Jurkat, Clone E6-1 (cell line): ENCODE results near the gene ZNF644.
A peak's percentile ranks its signal among the peaks of the same experiment; 100 is the strongest.

Experiments used
- DNase-seq: peaks from one replicate; pipeline ENCODE4 v3.0.0-alpha.2; 2011; ENCODE audit warnings: low read depth, low spot score
- H3K4me3 ChIP-seq: 2 replicates; pipeline ENCODE4 v1.5.1; 2011; ENCODE audit warnings: mild to moderate bottlenecking, low read length, control low read depth, moderate library complexity

The ZNF644 gene

DNA sequence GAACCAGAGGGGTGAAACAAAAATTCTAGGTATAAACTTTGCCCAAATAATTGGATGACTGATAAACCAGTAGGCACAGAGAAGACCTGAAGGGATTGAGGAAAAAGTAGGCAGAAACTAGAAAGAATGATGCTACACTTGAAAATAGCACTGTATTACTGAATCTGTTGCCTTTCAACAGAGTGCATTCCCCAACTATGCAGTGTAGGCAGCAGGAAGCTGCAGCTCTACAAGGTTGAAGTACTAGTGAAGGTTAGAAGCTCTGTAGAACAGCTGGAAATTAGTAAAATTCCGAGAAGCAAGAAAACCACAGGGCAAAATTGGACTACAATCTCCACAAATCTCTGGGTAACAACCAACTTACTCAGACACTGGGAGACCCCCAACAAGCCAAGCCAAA is 27.4 kb downstream of the ZNF644 start:
- no peak overlapping the region for H3K4me3 ChIP-seq
- no peak for DNase-seq

DNA sequence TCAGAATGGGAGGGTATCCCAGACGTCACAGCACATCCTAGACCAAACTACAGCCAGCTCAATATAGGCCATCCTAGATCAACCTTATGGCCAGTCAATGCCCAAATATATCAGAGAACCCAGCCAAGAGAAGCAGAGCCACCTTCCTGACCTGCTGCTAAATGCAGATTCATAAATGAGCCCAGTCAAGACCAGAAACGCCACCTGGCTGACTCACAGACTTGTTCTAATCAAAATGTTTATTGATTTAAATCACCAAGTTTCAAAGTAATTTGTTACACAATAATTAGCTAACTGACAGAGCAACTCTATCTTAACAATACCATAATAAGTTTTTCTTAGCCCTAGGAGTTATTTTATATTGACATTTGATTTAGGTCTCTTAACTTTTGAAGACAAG is 28.6 kb downstream of the ZNF644 start:
- DNase-seq, result no peak
- H3K4me3 ChIP-seq, result no peak overlapping the region

DNA sequence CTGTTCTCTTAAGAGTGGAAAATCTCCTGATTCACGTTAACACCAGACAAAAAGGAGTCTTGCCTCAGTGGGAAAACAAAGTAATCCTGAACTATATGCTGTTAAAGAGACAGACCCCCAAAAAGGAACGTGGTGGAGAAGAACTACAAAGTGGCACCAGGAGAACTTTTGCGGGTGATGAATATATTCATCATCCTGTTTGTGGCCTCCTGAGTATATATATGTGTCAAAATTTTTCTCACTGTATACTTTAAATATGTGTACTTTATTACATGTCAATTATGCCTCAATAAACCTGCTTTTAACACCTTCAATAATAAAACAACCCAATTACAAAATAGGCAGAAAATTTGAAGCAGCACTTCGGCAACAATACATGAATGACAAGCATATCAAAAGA is 31.1 kb downstream of the ZNF644 start:
- no peak for DNase-seq
- no peak overlapping the region for H3K4me3 ChIP-seq

DNA sequence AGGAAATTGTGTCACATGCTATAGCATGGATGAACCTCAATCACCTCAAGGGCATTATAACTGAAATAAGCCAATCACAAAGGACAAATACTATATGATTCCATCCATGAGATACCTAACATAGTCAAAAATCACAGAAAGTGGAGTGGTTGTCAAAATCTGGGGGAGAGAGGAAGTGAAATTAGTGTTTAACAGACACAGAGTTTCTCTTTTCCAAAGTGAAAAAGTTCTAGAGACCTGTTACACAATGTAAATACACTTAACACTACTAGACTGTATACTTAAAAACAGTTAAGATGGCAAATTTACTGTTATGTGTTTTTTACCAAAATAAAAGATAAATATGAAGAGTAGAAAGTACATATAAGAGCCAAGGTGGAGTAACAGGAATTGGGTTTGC is 31.8 kb downstream of the ZNF644 start:
- H3K4me3 ChIP-seq, result no peak overlapping the region
- DNase-seq, result no peak

DNA sequence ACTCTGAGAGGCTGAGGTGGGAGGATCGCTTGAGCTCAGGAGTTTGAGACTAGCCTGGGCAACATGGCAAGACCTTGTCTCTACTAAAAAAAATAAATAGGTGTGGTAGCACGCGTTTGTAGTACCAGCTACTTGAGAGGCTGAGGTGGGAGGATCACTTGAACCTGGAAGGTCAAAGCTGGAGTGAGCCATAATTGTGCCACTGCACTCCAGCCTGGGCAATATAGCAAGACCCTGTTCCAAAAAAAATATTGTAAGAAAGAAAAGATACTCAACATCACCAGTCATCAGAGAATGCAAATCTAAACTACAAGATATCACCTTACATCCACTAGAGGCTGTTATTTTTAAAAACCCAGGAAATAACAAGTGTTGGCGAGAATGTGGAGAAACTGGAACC is 32.5 kb downstream of the ZNF644 start:
- no peak for DNase-seq
- no peak overlapping the region for H3K4me3 ChIP-seq

DNA sequence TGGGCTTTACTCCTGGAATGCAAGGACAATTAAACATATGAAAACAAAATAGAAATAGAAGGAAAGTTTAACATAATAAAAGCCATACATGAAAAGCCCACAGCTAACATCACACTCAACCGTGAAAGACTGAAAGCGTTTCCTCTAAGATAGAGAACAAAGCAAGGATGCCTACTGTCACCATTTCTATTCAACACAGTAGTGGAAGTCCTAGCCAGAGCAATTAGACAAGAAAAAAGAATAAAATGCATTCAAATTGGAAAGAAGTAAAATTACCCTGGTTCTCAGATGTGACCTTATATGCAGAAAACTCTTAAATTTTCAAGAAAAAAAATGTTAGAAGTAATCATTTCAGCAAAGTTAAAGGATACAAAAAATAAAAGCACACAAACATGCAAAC is 34.0 kb downstream of the ZNF644 start:
- H3K4me3 ChIP-seq, result no peak overlapping the region
- no peak for DNase-seq

DNA sequence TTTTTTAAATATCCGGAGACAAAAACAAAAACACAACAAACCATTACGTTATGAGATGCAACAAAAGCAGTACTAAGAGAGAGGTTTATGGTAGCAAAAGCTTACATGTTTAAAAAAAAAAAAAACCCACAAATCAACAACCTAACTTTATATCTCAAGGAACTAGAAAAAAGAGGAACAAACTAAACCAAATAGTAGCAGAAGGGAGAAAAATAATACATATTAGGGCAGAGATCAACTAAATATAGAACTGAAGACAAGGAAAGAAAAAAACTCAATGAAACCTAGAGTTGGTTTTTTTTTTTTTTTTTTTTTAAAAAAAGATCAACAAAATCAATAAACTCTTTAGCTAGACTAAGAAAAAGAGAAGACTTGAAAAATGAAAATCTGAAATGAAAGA is 34.9 kb downstream of the ZNF644 start:
- DNase-seq, result no peak
- H3K4me3 ChIP-seq, result no peak overlapping the region

DNA sequence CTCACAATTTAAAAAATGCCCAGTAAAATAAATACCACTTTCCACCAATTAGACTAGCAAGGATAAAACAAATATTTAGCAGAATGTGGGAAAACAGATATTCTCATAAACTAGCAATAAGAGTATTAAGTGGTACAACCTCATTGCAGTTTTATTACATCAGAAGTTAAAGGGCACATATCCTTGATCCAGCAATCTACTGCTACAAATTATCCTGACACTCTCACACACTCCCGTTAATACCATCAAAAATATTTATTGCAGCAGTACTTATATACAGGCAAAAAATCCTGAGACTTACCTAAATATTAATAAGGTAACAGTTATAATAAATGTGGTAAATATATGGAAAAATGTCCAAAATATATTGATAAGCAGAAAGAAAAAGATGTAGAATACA is 44.3 kb downstream of the ZNF644 start:
- H3K4me3 ChIP-seq, result no peak overlapping the region
- DNase-seq, result no peak

DNA sequence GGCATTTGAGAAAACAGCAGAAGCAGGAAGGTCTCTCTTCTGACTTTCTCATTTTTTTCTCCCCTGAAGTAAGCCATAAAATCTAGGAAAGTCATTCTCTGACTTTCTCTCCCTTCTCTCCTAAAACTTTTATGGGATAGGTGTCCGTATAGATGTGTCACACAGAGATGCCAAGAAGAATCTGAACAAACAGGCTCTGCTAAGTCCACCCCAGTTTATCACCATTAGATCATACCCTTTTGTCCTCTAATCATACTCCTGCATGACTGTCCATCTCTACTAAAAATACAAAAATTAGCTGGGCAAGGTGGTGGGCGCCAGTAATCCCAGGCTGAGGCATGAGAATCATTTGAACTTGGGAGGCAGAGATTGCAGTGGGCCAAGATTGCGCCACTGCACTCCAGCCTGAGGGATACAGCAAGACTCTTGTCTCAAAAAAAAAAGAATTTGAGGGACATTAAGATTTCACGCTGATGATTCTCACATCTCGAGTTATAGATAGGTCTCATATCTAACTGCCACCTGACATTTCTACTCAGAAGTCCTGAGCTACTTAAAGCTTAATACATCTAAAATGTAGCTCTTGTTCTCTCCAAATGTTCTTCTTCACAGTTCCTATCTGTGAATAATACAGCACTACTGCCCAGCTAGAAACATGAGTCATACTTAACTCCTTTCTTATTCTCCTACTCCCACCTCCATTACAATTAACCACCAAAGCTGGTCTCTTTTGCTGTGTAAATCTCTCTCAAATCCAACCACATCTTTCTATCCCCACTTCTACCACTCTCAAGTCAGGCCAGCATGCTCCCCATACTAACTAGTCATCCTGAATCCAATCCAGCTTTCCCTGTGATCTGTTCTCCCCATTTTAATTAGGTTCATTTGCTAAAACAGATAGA is 47.7 kb downstream of the ZNF644 start:
- DNase-seq, result no peak
- no peak overlapping the region for H3K4me3 ChIP-seq

DNA sequence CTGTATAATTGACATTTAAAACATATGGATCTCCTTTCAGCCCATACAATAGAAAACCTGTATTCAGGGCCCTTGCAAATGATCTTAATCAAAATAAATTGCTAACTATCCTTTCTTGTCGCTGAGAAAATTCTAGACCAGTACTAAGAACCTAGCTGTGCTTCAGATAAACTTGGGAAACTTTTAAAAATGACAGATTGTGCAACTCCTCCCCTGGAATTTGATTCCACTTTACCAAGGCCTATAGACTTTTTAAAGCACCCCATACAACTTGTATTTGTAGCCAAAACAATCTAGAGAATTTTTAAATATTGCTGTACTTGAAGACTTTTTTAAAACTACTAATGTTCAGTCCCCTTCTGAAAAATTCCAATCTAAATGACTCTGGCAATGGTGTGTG is 51.6 kb downstream of the ZNF644 start:
- DNase-seq, result no peak
- H3K4me3 ChIP-seq, result no peak overlapping the region

DNA sequence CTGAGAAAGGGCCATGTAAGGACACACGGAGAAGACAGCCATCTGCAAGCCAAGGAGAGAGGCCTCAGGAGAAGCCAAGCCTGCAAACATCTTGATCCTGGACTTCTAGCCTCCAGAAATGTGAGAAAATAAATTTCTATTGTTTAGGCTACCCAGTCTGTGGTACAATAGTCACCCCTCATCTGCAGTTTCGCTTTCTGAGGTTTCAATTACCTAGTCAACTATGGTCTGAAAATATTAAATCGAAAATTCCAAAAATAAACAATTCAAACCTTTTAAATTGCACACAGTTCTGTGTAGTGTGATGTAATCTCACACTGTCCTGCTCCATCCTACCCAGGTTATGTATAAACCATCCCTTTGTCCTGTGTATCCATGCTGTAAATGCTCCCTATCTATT is 52.6 kb downstream of the ZNF644 start:
- no peak overlapping the region for H3K4me3 ChIP-seq
- DNase-seq, result no peak

DNA sequence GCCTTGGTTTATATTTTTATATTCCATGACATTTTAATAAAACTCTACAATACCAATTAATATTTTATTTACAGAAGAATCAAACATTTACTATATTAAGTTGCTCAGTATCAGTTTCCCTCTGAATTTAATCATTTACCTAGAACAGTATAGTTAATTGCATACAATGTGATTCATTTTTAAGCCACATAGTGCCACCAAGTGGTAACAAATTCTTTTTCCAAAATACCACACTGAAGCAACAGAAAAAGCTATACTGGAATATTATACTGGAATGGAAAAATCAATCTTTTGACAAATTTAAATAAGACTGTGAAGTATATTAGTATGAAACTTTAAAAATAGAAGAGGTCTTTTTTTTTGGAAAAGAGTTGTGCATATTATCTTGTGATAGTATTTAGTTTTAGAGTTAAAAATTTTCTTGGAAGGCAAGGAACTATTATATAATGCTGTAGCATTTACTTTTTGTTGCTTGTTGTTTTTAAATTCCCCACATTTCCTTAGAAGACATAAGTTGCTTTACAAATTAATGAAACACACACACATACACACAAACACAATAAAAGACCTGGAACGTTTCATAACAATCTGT is 57.3 kb downstream of the ZNF644 start:
- DNase-seq, result peak; percentile 28
- no peak overlapping the region for H3K4me3 ChIP-seq

DNA sequence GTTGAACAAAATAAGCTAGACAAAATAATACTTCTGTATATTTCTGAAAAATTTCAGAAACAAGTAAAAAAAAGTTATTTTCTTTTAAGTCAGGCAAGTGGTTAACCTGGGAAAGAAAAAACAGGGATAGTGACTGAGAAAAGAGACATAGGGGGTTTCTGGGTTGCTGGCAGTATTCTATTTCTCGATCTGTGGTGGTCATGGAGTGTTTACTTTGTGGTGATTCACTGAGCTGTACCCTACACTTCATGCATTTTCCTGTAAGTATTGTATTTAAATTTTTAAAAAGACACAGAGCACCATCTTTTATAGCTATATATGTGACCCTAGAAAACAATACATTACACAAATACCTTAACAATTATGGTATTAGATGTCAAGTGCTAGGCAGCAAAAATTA is 58.2 kb downstream of the ZNF644 start:
- no peak for DNase-seq
- H3K4me3 ChIP-seq, result no peak overlapping the region

DNA sequence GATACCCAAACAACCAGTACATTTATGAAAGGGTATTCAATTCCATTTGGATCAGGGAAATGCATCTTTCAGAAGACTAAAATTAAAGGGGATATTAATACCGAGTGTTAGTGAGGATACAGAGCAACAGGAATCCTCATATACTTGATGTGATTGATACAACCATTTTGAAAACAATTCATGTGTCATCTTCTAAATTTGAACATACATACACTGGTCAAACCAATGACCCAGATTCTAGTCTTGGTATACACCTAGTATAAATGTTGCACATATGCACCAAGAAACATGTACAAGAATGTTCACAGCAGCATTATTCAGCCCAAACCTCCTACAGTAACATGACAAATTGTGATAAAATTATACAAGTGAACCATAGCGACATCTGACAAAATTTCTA is 58.6 kb downstream of the ZNF644 start:
- no peak overlapping the region for H3K4me3 ChIP-seq
- no peak for DNase-seq

DNA sequence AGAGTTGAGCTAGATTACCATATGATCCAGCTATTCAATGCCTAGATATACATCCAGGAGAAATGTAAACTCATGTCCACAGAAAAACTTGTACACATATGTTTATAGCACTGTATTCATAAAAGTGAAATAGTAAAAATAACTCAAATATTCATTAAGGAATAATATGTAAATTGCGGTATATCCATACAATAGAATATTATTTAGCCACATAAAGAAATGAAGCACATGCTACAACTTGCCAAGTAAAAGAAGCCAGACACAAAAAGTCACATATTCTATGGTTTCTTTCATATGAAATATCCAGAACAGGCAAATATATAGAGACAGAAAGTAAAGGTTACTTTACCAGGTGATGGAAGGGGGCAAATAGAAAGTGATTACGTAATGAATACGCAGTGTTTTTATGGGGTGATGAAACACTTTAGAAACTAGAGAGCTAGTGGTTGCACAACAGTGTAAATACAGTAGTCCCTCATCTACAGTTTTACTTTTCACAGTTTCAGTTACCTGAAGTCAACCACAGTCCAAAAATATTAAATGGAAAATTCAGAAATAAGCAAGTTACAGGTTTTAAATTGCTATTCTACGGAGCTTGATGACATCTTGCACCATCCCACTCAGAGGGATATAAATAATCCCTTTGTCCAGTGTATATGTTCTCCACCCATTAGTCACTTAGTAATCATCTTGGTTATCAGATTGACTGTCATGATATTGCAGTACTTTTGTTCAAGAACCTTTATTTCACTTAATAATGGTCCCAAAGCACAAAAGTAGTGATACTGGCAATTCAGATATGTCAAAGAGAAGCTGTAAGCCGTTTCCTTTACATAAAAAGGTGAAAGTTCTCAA is 62.3 kb downstream of the ZNF644 start:
- no peak overlapping the region for H3K4me3 ChIP-seq
- DNase-seq, result no peak

DNA sequence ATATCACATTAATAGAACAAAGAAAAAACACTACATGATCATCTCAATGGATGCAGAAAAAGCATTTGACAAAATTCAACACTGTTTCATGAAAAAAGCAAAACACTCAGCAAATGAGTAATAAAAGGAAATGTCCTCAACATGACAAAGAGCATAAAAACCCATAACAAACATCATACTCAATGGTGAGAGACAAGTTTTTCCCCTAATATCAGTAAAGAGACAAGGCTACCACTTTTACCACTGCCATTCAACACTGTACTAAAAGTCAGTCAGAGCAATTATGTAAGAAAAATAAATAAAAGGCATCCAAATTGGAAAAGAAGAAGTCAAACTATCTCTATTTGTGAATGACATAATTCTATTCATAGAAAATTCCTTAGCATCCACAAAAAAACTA is 64.3 kb downstream of the ZNF644 start:
- no peak for DNase-seq
- H3K4me3 ChIP-seq, result no peak overlapping the region

DNA sequence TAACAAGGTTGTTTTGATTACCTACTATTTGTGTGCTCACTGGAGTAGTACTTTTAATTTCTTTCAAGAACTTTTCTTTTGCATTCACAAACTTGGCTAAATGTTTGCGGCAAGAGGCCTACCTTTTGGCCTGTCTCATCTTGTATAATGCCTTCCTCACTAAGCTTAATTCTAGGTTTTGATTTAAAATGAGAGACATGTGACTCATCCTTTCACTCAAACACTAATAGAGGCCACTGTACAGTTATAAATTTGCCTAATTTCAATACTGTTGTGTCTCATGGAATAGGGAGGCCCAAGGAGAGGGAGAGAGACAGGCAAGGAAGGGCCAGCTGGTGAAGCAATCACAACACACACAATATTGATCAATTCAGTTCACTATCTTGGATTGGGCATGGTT is 66.1 kb downstream of the ZNF644 start:
- H3K4me3 ChIP-seq, result no peak overlapping the region
- no peak for DNase-seq

DNA sequence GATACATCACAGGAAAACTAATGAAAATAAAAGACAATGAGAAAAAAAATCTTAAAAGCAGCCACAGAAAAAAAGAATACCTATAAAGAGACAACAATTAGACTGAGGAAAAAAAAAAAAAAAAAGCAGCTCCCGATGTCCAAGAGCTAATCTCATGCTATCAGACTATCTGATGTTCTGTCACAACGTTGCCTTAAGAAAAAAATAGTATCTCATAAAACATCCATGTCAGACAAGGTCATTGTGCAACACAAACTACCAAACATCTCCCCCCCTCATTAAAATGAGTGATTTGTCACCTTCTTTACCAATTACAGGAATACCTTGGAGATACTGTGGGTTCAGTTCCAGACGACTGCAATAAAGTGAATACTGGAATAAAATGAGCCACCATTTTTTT is 68.9 kb downstream of the ZNF644 start:
- no peak for DNase-seq
- no peak overlapping the region for H3K4me3 ChIP-seq

DNA sequence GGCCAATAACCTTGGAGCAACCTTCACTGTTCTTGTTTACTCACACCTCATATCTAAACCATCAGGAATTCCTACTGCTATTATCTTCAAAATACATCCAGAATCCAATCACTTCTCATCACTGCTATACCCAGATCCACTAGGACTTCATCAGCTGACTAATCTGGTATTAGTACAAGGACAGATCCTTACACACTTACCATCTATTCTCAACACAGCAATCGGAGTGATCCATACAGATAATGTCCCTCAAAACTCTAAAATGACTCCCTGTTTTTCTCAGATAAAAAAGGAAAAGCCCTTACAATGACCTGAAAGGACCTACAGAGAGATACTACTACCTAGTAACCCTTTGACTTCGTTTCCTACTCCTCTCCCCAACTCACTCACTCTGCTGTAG is 70.8 kb downstream of the ZNF644 start:
- no peak for DNase-seq
- no peak overlapping the region for H3K4me3 ChIP-seq

DNA sequence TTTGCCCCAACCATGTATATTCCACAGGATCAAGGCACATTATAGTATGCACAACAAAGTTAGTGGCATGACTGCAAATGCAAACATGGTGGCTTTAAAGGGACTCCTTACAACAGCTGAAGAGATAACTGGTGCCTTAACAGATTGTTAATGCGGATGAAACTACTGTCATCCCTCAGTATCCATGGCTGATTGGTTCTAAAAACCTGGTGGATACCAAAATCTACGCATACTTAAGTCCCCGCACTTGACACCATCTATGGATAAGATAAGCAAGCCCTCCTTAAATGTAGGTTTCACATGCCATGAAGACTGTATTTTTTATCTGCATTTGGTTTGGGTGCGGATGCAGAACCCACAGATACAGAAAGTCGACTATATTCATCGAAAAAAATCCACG is 73.5 kb downstream of the ZNF644 start:
- DNase-seq, result no peak
- H3K4me3 ChIP-seq, result no peak overlapping the region
